Osteoblast (primary cell): ENCODE measurements around the gene SORL1. TPM values are rescaled to one million over a fixed set of nuclear protein-coding genes. Genes with fewer than 3 reads are reported as not detected.

Experiments
- DNase-seq: peaks from one replicate; pipeline ENCODE4 v3.0.0; 2011; ENCODE audit warnings: low spot score, mixed read lengths; ENCODE audit not compliant: insufficient read length; ENCODE audit errors: missing footprints
- H2AFZ ChIP-seq: 2 replicates; pipeline ENCODE4 v1.6.0; 2011; ENCODE audit warnings: mild to moderate bottlenecking, low read length
- H3K27ac ChIP-seq: 2 replicates; pipeline ENCODE4 v1.5.1; 2011; ENCODE audit warnings: mild to moderate bottlenecking, low read depth, low read length, moderate library complexity
- H3K27me3 ChIP-seq: 2 replicates; pipeline ENCODE4 v1.6.0; 2012; ENCODE audit warnings: mild to moderate bottlenecking, control low read depth, inconsistent platforms, low read length, moderate library complexity; ENCODE audit not compliant: insufficient read depth
- H3K36me3 ChIP-seq: 2 replicates; pipeline ENCODE4 v1.5.1; 2011; ENCODE audit warnings: mild to moderate bottlenecking, low read length, control low read depth, moderate library complexity; ENCODE audit not compliant: insufficient read depth
- H3K4me1 ChIP-seq: 2 replicates; pipeline ENCODE4 v1.5.1; 2011; ENCODE audit warnings: mild to moderate bottlenecking, low read length, control low read depth, moderate library complexity; ENCODE audit not compliant: insufficient read depth
- H3K4me2 ChIP-seq: 2 replicates; pipeline ENCODE4 v1.6.0; 2011; ENCODE audit warnings: mild to moderate bottlenecking, low read length; ENCODE audit not compliant: insufficient read depth
- H3K4me3 ChIP-seq: fragments of 200-600 bp; sonication (generic); 3 replicates; pipeline ENCODE4 v1.5.1; 2012; ENCODE audit warnings: mild to moderate bottlenecking, low read length, inconsistent platforms; ENCODE audit not compliant: insufficient read depth
- H3K79me2 ChIP-seq: 2 replicates; pipeline ENCODE4 v1.6.0; 2012; ENCODE audit warnings: mild to moderate bottlenecking, low read length, control low read depth, inconsistent platforms; ENCODE audit not compliant: insufficient read depth
- H3K9me3 ChIP-seq: 2 replicates; pipeline ENCODE4 v1.5.1; 2011; ENCODE audit warnings: low read depth, low read length, control low read depth
- H4K20me1 ChIP-seq: 2 replicates; pipeline ENCODE4 v1.6.0; 2012; ENCODE audit warnings: mild to moderate bottlenecking, low read length, control low read depth; ENCODE audit not compliant: insufficient read depth
- CTCF ChIP-seq: IDR thresholded peaks from 2 replicates; pipeline ENCODE4 v1.5.1; 2011; ENCODE audit warnings: mild to moderate bottlenecking, low read depth, low read length, moderate library complexity; ENCODE audit errors: extremely low read depth
- total RNA-seq: library from RNA; depleted of rRNA; stranded (reverse); fragments of >200 nt; gene quantifications from 2 replicates; pipeline ENCODE4 v1.2.3, GENCODE V29; 2012

SORL1 gene
- total RNA-seq, 1 donor = 0.36 TPM

GRCh38 chr11:121420398-121420797, 31.7 kb upstream of the SORL1 start:
- Histone ChIP-seq H3K4me1 (peaks cover 9% of the 10 kb centered on the region), H3K79me2 (no peaks in the 10 kb centered on the region), H3K4me3 (no peak overlapping the region), H3K4me2 (no peak overlapping the region), H4K20me1 (no peaks in the 10 kb centered on the region), H3K27me3 (peaks cover 21% of the 10 kb centered on the region), H3K9me3 (no peaks in the 10 kb centered on the region), H2AFZ (no peak overlapping the region), H3K36me3 (no peaks in the 10 kb centered on the region), H3K27ac (no peak overlapping the region)
- no peak for DNase-seq
- TF ChIP-seq CTCF = no peak

DNA sequence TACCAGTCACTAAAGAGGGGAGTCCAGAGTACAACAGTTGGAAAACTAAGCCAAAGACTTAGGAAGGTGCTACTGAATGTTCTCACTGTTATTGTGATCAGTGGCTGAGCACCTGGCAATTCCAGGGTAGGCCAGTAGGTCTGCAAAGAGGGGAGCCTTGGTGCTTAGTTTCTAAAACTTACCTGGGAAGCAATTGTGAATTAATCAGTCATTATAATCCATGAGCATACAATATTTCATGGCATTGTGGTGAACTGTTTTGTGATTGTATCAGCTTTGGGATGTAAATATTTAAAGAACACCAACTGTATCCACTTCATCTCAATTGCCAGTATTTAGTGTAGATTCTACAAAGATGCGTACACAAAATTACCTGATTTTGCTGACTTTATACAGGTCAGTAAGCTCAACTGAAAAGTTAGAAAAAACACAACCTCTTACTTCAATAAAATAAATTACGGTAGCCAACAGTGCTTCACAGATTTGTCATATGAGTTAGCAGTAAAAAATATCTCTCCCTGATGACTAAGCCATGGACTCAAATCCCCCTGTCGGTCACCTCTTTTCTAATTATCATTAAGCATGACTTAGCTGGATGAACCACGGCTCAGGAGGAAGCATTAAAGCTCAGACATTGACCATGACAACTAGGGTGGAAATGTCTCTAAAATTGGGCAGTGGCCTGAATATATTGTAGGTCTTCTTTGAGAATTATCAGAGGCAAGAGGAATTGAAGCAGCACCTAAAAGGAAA, 30.8 kb upstream of the SORL1 start:
- H3K4me2 ChIP-seq = no peak overlapping the region
- no peaks in the 10 kb centered on the region for H3K9me3 ChIP-seq
- H3K36me3 ChIP-seq = no peaks in the 10 kb centered on the region
- no peak overlapping the region for H2AFZ ChIP-seq
- DNase-seq = no peak
- H3K27ac ChIP-seq = no peak overlapping the region
- H3K27me3 ChIP-seq = peaks cover 22% of the 10 kb centered on the region
- H3K4me3 ChIP-seq = no peak overlapping the region
- no peaks in the 10 kb centered on the region for H4K20me1 ChIP-seq
- TF ChIP-seq CTCF = no peak
- no peaks in the 10 kb centered on the region for H3K79me2 ChIP-seq
- peaks cover 9% of the 10 kb centered on the region for H3K4me1 ChIP-seq

DNA sequence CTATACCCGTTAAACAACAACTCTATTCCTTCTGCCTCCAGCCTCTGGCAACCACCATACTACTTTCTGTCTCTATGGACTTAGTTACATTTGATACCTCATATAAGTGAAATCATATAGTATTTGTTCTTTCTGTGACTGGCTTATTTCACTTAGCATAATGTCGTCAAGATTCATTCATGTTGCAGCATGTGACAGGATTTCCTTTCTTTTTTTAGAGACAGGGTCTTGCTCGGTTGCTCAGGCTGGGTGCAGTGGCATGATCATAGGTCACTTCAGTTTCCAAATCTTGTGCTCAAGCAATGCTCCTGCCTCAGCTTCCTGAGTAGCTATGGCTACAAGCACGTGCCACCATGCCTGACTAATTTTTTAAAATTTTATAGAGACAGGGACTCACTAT, 29.4 kb upstream of the SORL1 start:
- no peak for DNase-seq
- Histone ChIP-seq H3K79me2 (no peaks in the 10 kb centered on the region), H3K27ac (no peak overlapping the region), H3K4me3 (no peak overlapping the region), H3K27me3 (peaks cover 35% of the 10 kb centered on the region), H2AFZ (no peak overlapping the region), H3K4me1 (no peaks in the 10 kb centered on the region), H3K4me2 (no peak overlapping the region), H3K9me3 (no peaks in the 10 kb centered on the region), H4K20me1 (no peaks in the 10 kb centered on the region), H3K36me3 (no peaks in the 10 kb centered on the region)
- TF ChIP-seq CTCF = no peak

DNA sequence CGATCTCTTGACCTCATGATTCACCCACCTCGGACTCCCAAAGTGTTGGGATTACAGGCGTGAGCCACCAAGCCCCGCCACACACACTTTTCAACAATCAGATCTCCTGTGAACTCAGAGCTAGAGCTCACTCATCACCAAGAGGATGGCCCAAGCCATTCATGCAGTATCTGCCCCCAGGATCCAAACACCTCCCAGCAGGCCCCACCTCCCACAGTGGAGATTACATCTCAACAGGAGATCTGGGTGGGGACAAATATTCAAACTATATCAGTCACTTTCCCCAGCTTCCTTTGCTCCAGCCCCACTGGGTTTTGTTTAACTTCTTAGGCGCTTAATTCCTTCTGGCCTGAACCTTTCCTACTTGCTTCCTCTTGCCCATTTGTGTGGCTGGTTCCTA, 26.3 kb upstream of the SORL1 start:
- Histone ChIP-seq H3K4me2 (no peak overlapping the region), H3K9me3 (no peaks in the 10 kb centered on the region), H3K4me3 (no peak overlapping the region), H3K27ac (no peak overlapping the region), H3K27me3 (peaks cover 32% of the 10 kb centered on the region), H3K4me1 (no peaks in the 10 kb centered on the region), H3K79me2 (no peaks in the 10 kb centered on the region), H4K20me1 (no peaks in the 10 kb centered on the region), H3K36me3 (no peaks in the 10 kb centered on the region), H2AFZ (no peak overlapping the region)
- DNase-seq = no peak
- no peak for TF ChIP-seq CTCF
